AG09319 (cell line): Measurements from ENCODE around the gene TBX15.
"Not testable (repeated sequence)": the region's sequence is repeated elsewhere in the genome, so short reads cannot be mapped to it uniquely, and the experiment has no call there.

ENCODE experiments used
- DNase-seq: peaks from one replicate; pipeline ENCODE4 v3.0.0-alpha.2; 2010; ENCODE audit warnings: low read depth; ENCODE audit errors: extremely low read depth
- TF ChIP-seq, protein P1 (sequence below): IDR thresholded peaks from 2 replicates; pipeline ENCODE4 v1.5.1; 2011; ENCODE audit warnings: low read depth, mild to moderate bottlenecking, inconsistent platforms, low read length, moderate library complexity

TBX15 gene

GRCh38 chr1:118923319-118923718 lies 64.8 kb downstream of the TBX15 start:
- TF ChIP-seq, protein P1, sequence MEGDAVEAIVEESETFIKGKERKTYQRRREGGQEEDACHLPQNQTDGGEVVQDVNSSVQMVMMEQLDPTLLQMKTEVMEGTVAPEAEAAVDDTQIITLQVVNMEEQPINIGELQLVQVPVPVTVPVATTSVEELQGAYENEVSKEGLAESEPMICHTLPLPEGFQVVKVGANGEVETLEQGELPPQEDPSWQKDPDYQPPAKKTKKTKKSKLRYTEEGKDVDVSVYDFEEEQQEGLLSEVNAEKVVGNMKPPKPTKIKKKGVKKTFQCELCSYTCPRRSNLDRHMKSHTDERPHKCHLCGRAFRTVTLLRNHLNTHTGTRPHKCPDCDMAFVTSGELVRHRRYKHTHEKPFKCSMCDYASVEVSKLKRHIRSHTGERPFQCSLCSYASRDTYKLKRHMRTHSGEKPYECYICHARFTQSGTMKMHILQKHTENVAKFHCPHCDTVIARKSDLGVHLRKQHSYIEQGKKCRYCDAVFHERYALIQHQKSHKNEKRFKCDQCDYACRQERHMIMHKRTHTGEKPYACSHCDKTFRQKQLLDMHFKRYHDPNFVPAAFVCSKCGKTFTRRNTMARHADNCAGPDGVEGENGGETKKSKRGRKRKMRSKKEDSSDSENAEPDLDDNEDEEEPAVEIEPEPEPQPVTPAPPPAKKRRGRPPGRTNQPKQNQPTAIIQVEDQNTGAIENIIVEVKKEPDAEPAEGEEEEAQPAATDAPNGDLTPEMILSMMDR = no peak
- DNase-seq = no peak

GRCh38 chr1:118921994-118922393 lies 66.1 kb downstream of the TBX15 start:
- no peak for DNase-seq
- TF ChIP-seq, protein P1 = no peak

- TF ChIP-seq, protein P1 = no peak
- DNase-seq = no peak
Observed at GRCh38 chr1:118920124-118920717, 67.9 kb downstream of the TBX15 start.

- TF ChIP-seq, protein P1 = no peak
Observed at GRCh38 chr1:118918940-118919259, 69.2 kb downstream of the TBX15 start.

GRCh38 chr1:118918230-118918939 lies 69.8 kb downstream of the TBX15 start:
- no peak for DNase-seq

More at GRCh38 chr1:118918940-118919259, 69.2 kb downstream of the TBX15 start:
- DNase-seq = no peak

GRCh38 chr1:118916346-118916745 lies 71.8 kb downstream of the TBX15 start:
- DNase-seq = not testable (repeated sequence)

More at GRCh38 chr1:118918230-118918939, 69.8 kb downstream of the TBX15 start:
- TF ChIP-seq, protein P1 = no peak

GRCh38 chr1:118914379-118915161 lies 73.6 kb downstream of the TBX15 start:
- DNase-seq = no peak
- TF ChIP-seq, protein P1 = no peak
